Measurements from ENCODE around the gene EPHA1.
A peak's percentile ranks its signal among the peaks of the same experiment; 100 is the strongest.

EPHA1 gene

DNA sequence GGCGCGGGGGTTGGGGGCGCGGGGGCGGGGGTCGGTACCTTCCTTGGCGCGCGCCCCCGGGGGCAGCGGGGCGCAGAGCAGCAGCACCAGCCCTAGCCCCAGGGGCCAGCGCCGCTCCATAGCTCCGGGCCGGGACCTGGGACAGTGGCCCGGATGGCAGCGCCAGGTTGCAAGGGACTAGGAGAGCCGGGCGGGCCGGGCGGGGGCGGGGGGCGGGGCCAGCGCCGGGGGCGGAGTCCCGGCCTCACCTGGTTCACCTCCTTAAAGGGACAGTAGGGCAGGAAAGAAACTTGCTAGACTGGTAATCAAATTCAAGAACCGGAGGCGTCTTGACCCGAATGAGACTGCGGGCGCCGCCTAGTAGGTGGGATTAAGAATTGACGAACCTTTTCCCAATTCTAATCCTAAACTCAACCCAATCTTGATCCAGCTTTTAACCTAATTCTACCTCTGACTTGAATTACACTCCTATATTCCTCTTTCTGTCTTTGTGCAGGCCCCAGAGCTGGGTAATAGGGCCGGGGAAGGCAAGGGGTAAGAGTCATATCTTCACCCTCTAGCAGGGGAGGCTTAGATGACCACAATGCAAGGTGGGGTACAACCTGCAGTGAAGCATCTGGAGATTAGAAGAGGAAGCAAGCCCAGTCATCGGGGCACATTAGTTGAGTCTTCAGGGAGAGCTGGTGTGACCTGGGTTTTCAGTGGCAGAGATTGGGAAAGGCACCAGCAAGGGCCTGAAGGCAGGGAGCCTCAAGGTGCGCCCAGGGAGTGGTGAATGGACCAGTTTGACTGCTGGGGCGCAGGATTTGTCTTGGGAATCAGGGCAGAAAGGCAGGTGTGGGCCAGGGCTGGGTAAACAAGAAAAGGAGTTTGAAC lies at the start of gene EPHA1:
EPHA1 (minus strand) TSS at position 171 of the 876 bp plus-strand sequence; CDS start at position 120, 51 bp downstream.
- peak in 2 of 56 donors; percentile 13 to 24 for DNase-seq

DNA sequence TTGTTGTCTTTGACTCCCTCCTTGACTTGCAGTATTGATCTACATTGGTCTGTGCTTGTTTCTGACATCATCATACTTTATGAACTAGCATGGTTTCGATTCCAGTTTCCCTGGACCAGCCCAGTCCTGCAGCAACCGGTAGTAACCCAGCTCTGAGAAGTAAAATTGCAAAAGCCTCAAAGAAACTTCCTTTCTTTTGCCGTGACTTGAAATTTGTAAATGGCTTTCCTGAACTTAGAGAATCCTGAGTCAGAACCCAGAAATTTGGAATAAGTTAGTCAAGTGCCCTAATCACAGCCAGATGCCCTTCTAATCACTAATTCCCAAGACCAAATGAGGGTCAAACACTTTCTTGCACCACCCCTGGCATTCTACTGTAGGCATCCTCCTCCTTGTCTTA lies 49.6 kb upstream of the EPHA1 start:
- no peak for DNase-seq

DNA sequence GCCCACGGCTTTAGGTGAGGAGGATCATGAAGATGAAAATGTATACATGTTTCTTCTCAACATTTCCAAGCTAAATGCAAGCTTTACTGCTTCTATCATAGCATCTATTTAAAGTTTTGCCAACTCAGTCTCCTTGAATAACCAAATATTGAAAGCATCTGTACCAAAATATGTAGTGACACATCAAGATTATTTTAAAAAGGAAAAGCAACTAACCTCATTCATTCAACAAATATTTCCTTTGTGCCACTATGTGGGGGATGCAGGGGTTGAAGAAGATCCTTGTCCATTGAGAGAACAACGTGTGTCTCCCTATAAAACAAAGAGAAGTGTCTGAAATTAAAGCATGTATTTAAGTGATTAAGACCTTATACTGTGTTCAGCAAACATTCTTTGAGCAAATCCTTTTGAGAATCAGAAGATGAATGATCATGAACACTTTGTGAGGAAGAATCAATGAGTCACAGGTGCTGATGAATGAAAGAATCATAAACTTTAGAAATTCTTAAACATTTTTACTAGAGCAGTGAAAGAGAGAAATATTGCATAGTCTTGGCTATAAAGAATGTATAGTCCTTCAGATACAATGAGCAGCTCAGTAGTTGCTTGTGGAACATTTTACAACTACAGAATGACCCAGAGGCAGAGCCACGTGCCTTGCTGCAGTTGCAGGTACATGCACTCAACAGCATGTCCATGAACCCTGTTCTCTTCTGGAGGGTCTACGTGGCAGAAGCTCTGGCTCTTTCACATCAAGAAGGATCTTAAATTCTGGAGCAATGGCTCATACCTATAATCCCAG lies 48.5 kb upstream of the EPHA1 start:
- no peak for DNase-seq

DNA sequence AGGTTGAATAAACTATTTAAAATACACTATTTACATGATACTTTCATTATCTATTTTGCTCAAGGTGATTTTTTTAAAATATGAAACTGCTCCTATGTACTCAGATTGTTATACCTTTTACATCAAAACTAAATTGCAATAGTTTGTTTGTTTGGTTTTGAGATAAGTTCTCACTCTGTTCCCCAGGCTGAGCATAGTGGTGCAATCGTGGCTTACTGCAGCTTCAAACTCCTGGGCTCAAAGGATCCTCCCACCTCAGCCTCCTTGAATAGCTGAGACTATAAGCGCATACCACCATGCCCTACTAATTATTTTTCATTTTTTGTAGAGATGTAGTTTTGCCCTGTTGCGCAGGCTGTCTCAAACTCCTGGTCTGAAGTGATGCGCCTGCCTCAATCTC lies 47.3 kb upstream of the EPHA1 start:
- DNase-seq, result no peak

DNA sequence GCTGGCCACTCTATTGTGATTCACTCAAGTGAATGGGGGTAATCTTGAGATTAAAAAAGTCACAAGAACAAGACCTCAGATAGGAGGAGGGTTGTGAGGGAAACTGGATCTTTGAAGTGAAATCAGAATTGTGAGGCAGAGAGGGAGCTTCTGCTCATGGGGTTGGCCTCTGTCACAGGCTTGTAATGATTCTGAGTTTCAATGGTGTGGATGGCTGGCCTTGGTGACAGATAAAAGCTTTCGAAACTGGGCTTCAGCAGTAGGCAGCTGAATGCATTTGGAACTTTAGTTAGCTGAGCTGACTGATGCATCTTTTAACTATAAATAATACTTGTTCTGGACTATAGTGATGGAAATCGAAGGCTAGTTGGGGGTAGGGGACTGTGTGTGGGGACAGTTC lies 46.8 kb upstream of the EPHA1 start:
- DNase-seq, result no peak

DNA sequence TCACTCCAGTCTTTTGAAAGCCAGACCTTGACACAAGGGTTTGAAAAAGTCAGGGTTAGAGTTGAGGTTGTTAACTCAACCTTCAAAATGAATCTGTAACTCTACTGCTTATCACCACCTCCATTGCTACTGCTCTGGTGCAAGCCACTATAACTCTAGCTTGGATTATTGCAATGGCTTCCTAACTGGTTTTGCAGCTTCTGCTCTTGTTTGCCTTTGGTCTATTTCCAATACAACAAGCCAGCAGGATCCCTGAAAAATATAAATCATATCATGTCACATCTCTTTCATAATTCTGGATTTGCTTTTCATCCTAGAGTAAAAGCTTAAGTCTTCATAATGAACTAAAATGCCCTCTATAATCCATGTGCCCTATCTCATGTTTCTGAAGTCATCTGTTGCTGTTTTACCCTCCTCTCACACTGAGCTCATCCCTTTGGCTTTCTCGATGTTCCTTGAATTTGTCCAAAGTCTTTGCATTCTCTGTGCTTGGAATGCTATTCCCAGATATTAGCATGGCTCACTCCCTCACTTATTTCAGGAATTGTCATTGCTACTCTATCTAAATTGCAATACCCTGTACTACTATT lies 45.5 kb upstream of the EPHA1 start:
- no peak for DNase-seq

DNA sequence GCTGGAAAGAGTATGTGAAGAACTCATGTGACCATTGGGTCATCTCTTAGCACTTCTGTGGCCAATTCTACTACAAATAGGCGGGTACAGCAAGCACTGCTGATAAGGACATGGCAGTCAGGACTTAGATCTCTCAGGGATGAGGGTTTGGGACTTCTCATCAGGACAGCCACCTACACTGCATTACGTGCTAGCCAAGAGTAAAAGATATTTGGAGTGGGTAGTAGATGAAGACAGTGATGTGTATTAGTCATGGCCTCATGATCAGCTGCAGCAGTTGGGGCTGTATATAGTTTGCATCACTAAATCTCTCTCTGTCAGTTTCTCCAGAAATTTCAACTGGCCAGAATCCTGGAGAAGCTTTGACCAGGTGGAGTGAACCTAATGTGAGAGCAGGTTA lies 43.8 kb upstream of the EPHA1 start:
- DNase-seq, result no peak

DNA sequence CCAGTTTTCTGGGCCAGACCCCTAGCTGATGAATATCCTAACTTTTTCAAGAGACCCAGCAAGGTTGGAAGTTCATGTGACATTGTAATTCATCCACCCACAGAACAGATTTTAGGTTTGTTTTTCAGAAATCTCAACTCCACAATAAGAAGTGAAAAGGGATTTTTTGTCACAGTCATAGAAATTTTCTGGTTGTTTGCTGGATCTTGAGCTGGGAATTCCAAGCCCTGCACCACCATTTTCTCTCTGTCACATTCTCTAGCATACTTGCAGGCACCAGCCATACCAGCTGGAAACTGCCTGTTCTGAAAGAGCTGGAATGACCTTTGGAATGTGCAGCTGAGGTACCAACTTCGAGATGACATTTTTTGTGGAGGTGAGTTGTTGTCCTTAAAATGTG lies 43.1 kb upstream of the EPHA1 start:
- DNase-seq, result no peak

DNA sequence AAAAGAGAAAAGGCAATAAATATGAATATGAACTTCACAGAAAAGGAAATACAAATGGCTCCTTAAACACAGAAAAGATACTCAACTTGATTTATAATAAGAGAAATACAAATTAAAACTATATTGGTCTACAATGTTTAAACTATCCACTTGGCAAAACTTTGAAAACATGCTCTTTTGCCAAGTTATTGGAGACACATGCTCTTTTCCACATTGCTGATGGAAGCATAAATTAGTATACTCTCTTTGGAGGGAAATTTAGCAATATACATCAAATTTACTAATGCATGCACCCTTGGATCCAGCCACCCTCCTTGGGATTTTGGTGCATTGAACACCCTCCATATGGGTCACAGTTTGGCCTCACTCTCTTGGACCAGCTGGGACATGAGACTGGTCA lies 42.5 kb upstream of the EPHA1 start:
- no peak for DNase-seq

DNA sequence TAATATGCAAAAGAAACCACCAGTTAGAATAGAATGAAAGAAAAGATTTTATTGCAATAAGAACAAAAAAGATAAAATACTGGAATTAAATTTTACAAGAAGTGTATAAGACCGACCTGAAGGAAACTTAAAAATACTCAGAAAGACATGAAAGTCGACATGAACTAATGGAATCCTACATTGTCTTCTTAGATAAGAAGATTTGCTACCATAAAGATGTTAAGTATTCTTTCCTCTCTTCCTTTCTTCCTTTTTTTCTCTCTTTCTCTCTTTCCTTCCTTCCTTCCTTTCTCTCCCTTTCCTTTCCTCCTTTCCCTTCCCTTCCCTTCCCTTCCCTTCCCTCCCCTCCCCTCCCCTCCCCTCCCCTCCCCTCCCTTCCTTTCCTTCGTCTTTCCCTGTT lies 41.1 kb upstream of the EPHA1 start:
- DNase-seq, result no peak

DNA sequence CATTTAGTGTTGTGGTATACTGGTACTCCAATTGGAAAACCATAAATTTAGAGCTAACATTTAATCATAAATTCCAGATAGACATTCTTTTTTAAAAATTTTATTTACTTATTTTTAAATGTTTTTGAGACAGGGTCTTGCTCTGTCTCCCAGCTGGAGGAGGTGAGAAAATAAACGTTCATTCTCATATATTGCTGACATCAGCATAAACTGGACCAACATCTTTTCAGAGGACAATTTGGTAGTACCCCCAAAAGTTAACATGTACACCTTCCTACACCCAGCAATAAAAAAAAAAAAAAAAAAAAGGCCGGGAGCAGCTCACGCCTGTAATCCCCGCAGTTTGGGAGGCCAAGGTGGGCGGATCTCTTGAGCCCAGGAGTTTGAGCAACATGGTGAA lies 39.8 kb upstream of the EPHA1 start:
- no peak for DNase-seq

DNA sequence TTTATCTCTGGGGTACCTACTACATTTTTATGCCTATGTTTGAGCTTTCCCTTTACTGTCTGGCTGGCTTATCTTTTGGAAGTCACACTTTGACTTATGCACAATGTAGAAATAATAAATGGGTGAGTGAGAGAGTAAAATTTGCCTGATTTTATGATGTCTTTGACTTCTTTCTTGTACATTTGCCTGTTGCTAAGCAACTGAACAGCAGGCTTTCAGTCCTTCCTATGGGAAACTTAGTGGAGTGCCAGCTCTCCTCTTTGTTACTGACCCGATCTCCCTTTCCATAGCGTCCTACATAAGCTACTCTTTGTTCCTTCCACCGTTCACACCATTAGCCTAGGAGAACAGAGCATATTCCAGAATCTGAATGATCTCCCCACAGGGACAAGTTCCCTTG lies 38.8 kb upstream of the EPHA1 start:
- peak in 1 of 56 donors; percentile 6 for DNase-seq

DNA sequence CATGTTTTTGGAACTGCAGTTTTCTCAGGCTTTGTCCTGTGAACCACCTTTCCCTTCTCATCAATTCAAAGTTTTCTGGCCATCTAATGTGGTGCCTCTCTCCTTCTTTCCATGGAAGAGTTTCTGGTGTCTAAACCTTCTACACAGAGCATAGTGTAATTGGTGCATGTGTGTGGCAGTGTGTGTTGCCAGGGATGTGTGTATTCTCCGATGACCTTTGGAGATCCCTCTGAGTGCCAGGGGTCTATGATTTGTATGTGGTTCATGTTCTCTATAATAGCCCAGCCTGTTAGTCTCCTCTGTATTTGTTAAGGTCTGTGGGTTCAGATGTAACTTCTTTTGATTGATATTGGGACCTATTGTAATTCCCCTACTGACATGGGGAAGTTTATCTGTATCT lies 36.1 kb upstream of the EPHA1 start:
- no peak for DNase-seq

DNA sequence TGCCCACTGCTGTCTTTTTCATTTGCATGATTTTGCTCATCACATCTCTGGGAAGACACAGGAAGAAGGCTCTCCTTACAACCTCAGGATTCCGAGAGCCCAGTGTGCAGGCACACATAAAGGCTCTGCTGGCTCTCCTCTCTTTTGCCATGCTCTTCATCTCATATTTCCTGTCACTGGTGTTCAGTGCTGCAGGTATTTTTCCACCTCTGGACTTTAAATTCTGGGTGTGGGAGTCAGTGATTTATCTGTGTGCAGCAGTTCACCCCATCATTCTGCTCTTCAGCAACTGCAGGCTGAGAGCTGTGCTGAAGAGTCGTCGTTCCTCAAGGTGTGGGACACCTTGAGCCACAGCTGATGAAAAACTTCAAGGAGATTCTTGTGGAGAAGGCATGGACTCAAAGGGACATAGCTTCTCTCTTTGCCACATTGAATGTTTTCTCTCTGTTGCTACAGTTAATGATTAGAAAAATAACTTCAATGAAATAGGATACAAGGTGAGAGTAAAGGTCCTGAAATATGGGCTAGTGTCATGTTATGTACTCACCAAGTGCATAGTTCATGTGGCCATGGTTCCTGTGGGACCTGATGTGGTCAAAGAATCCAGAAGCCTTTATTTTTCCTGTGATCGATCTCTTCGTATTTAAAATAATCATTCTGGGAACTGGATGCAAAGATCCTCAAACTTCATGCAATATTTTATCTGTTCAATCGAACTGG lies 35.6 kb upstream of the EPHA1 start:
- DNase-seq, result no peak

DNA sequence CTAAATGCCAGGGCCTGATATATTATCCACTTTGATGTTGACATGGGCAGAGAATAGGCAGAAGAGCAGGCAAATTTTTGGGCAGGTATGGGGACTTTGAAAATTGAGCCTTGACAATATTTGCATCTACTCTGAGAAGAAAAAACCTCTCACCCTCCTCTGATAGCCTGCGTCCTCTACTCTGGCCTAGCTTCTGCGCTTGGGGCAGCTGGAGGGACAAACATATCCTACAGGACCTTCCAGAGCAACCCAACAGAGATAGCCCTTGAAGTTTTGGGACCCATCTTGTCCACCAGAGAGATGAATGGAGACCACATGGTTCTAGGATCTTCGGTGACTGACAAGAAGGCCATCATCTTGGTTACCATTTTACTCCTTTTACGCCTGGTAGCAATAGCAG lies 34.5 kb upstream of the EPHA1 start, which contains the start of gene TAS2R60:
TAS2R60 (plus strand) TSS at position 301 of the 400 bp plus-strand sequence; CDS start at position 301, 0 bp downstream.
- DNase-seq, result no peak

DNA sequence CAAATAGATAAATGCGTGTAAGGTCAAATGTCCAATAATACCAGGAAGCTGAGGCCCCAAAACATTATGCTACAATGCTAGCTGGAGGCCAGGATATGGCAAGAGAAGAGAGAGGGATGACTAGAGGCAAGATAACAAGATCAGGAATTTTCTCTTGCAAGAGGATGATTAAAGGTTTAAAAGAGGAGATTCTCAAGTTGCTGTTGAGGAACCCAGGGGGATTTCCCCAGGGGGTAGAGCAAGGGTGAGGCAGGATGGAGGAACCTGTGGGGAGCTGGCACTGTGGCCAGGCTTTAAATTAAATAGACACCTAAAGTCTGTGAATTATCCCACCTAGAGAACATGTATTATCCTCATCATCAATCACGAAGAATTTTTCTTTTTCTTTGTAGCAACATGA lies 31.2 kb upstream of the EPHA1 start:
- DNase-seq, result no peak

DNA sequence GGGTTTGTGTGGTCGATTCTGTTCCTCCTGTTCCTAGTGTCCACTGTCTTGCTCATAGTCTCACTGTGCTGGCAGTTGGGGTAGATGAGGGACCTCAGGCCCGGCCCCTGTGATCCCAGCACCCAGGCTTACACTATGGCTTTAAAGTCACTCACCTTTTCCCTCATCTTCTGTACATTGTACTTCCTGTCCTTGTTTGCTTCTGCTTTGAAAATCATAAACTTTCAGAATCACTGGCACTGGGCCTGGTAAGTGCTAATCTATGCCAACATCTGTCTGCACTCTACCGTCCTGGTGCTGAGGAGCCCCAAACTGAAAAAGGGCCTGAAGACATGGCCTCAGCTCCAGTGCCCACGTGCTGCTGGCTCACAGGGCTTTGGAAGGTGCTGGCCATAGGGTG lies 28.9 kb upstream of the EPHA1 start:
- DNase-seq, result no peak

DNA sequence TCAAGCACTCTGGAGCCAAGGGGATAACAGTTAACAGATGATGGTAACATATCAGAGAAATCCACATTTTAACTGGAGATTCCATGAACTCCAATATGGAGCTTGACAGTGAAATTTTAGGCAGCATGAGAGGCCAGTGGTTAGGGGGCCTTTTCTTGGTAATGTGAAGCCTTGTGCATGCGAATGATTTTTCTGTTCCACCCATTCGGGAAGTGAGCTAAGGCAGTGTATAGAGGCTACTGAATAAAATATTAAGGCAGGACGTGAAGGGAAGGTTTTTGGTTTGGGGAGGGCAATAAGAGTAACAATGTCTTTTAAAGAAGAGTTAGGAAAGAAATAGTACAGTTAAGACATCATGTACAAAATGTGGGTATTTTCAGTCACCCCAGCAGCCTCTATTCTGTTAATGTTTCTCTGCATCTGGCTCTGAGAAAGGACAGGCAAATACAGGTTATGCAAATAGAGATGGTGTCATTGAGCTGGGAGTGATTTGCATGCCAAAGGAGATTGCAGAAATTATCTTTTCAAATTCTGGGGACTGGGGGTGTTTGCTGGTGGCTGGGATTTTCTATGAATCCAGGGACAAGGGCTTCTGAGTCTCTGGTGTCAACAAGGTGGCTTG lies 27.8 kb upstream of the EPHA1 start:
- DNase-seq, result no peak

DNA sequence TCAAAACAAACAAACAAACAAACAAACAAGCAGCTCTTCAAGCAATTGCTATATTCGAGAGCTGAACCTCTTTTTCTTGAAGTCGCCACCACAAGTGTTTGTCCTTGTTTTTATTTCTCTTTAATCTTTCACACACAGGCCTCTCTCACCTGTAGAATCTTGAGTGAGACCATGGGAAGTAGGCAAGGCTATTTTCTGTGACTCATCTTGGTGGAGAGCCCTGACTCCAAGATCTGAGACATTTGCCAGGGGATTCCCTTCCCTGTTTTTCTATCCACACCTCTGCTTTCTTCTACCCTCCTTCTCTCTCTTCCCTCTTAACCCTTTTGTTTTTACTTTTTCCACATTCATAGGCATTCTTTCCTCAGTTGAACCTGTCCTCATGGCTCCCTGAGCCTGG lies 26.6 kb upstream of the EPHA1 start:
- no peak for DNase-seq

DNA sequence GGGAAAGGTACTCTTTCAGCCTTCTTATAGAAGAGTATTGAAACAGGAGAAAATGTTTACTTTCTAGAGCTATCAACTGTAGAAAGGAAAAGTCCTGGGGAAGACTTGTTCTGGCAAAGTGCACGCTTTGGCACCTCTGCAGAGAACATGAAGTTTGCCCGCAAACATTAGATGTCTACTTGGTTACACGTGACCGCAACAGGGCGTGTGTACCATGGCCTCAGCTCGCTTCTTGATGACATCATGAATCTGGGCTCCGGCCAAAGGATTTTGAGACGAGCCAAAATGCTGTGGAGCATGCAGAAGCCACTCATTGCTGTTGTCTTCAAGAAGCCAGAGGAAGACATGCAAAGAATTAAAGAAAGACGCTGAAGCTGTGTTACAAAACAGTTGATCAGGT lies 26.0 kb upstream of the EPHA1 start:
- no peak for DNase-seq

DNA sequence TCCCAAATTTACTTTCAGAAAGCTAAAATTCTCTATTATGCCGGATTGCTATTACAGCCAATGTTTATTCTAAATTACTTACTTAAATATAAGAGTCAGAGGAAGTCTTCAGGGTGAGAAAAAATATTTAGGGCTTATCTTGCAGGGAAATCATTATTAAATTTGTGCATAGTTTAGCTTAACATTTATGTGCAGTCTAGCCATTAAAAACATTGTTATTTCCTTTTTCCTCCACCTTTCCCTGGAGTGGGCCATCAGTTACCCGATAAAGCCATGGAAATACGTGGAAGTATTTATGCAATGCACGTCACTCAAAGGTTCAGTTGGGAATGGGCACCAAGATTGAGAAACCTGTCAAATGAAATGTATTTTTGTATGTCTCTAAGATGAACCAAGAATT lies 25.1 kb upstream of the EPHA1 start:
- DNase-seq, result no peak
